Testis (tissue), 2 donors: ENCODE results near the gene PARS2.

Source experiments
- POLR2A ChIP-seq: fragments of 450-650 bp; IDR thresholded peaks from one replicate; pipeline ENCODE4 v1.6.1; 2017; ENCODE audit warnings: antibody characterized with exemption, mild to moderate bottlenecking, moderate library complexity
- TF ChIP-seq, protein P1 (sequence below), 3 experiments: fragments of 450-650 bp in 2 of 3; fragments of 200-600 bp in 1 of 3; sonication (generic) in 1 of 3; IDR thresholded peaks; one replicate each; pipeline ENCODE4 v1.5.1; 2016 to 2019; ENCODE audit warnings: antibody characterized with exemption in 3 of 3, mild to moderate bottlenecking in 2 of 3, moderate library complexity in 1 of 3

GRCh38 chr1:54803761-54804470 is 39.6 kb upstream of the PARS2 start:
- TF ChIP-seq, protein P1, sequence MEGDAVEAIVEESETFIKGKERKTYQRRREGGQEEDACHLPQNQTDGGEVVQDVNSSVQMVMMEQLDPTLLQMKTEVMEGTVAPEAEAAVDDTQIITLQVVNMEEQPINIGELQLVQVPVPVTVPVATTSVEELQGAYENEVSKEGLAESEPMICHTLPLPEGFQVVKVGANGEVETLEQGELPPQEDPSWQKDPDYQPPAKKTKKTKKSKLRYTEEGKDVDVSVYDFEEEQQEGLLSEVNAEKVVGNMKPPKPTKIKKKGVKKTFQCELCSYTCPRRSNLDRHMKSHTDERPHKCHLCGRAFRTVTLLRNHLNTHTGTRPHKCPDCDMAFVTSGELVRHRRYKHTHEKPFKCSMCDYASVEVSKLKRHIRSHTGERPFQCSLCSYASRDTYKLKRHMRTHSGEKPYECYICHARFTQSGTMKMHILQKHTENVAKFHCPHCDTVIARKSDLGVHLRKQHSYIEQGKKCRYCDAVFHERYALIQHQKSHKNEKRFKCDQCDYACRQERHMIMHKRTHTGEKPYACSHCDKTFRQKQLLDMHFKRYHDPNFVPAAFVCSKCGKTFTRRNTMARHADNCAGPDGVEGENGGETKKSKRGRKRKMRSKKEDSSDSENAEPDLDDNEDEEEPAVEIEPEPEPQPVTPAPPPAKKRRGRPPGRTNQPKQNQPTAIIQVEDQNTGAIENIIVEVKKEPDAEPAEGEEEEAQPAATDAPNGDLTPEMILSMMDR (IDR thresholded peaks at IDR 0.05): no peak
- no peak for TF ChIP-seq POLR2A
